GM12878 (cell line): ENCODE measurements around the gene SPRY1. TPM values are rescaled to one million over a fixed set of nuclear protein-coding genes. Genes with fewer than 3 reads are reported as not detected.

Experiments used
- ATAC-seq: fragments of 200-7000 bp; cut with Tn5 transposase; 3 replicates; pipeline ENCODE4 v1.9.1; 2020; ENCODE audit warnings: mild to moderate bottlenecking, moderate library complexity
- BruUV-seq: library from RNA; stranded (reverse); fragments of 400-500 nt; replicated peaks from 2 replicates; lab custom pipeline; 2021; lab: Mats Ljungman, UMichigan
- CTCF ChIA-PET: fragments of 300-600 bp; sonication (Branson Sonifier 250); formaldehyde crosslinking; extraction: SDS; loops from one replicate; lab custom pipeline; 2021; ENCODE audit warnings: inconsistent platforms; lab: Yijun Ruan, JAX
- POLR2A ChIA-PET: fragments of 350-600 bp; formaldehyde crosslinking; extraction: SDS; loops from one replicate; lab custom pipeline; 2021; ENCODE audit warnings: inconsistent platforms; lab: Charles Lee
- RAD21 ChIA-PET: fragments of 300-600 bp; sonication (Branson Sonifier 250); formaldehyde crosslinking; loops from one replicate; lab custom pipeline; 2023; ENCODE audit warnings: antibody characterized with exemption; ENCODE audit not compliant: unreplicated experiment; lab: Charles Lee
- SMC1A ChIA-PET: fragments of 300-600 bp; sonication (Branson Sonifier 250); formaldehyde crosslinking; loops from one replicate; lab custom pipeline; 2023; ENCODE audit not compliant: unreplicated experiment, uncharacterized antibody; lab: Charles Lee
- DNase-seq: peaks from one replicate; pipeline ENCODE4 v3.0.0-alpha.2; 2011; ENCODE audit warnings: low read depth, low spot score
- FAIRE-seq: peaks from 3 replicates; lab custom pipeline; 2011; peaks lifted over from hg19 to GRCh38; lab: Jason Lieb, UNC
- H2AFZ ChIP-seq: 2 replicates; pipeline ENCODE4 v1.6.0; 2011; ENCODE audit warnings: low read depth, low read length, control low read depth; ENCODE audit not compliant: control insufficient read depth
- H3K27ac ChIP-seq: 2 replicates; pipeline ENCODE4 v1.5.1; 2011; ENCODE audit warnings: control low read depth; ENCODE audit not compliant: control insufficient read depth, insufficient read depth
- H3K27me3 ChIP-seq, 2 experiments: replicated peaks in 1 of 2; 2 replicates each; pipeline versions ENCODE4 v1.6.0 to v1.6.1; 2011; ENCODE audit warnings: low read length in 1 of 2; ENCODE audit not compliant: control insufficient read depth in 2 of 2, insufficient read depth in 2 of 2
- H3K36me3 ChIP-seq, 2 experiments: 2 replicates each; pipeline ENCODE4 v1.5.1; 2011; ENCODE audit warnings: low read length in 1 of 2; ENCODE audit not compliant: control insufficient read depth in 2 of 2, insufficient read depth in 2 of 2
- H3K4me1 ChIP-seq: 2 replicates; pipeline ENCODE4 v1.6.1; 2011; ENCODE audit warnings: mild to moderate bottlenecking, low read length, moderate library complexity, mixed read lengths; ENCODE audit not compliant: control insufficient read depth, insufficient read depth
- H3K4me2 ChIP-seq: 2 replicates; pipeline ENCODE4 v1.6.0; 2011; ENCODE audit warnings: control low read depth; ENCODE audit not compliant: control insufficient read depth, insufficient read depth
- H3K4me3 ChIP-seq: fragments of 200-600 bp; sonication (generic); 2 replicates; pipeline ENCODE4 v1.5.1; 2016
- H3K79me2 ChIP-seq: 2 replicates; pipeline ENCODE4 v1.6.0; 2011; ENCODE audit warnings: low read length; ENCODE audit not compliant: control insufficient read depth, insufficient read depth
- H3K9ac ChIP-seq: 2 replicates; pipeline ENCODE4 v1.8.0; 2011; ENCODE audit warnings: low read length, control low read depth, mixed read lengths; ENCODE audit not compliant: control insufficient read depth, insufficient read depth
- H3K9me3 ChIP-seq: replicated peaks from 3 replicates; pipeline ENCODE4 v1.5.1; 2011; ENCODE audit warnings: mild to moderate bottlenecking, low read length; ENCODE audit not compliant: control insufficient read depth, insufficient read depth
- H4K20me1 ChIP-seq: 2 replicates; pipeline ENCODE4 v1.6.0; 2011; ENCODE audit not compliant: control insufficient read depth, insufficient read depth
- ATF7 ChIP-seq: fragments of 450-650 bp; IDR thresholded peaks from 2 replicates; pipeline ENCODE4 v1.6.1; 2016; ENCODE audit warnings: low read depth, mild to moderate bottlenecking
- BHLHE40 ChIP-seq, 2 experiments: fragments of 450-650 bp in 1 of 2; IDR thresholded peaks; 2 replicates each; pipeline ENCODE4 v1.6.1; 2011 to 2017; ENCODE audit warnings: low read depth in 2 of 2, borderline replicate concordance in 1 of 2, improper control_type of control experiment in 1 of 2, low read length in 1 of 2, mild to moderate bottlenecking in 1 of 2
- CREM ChIP-seq: IDR thresholded peaks from 2 replicates; pipeline ENCODE4 v1.6.1; 2014; ENCODE audit warnings: antibody characterized with exemption, low read depth
- EZH2 ChIP-seq: IDR thresholded peaks from 2 replicates; pipeline ENCODE4 v1.6.1; 2012; ENCODE audit warnings: low read depth, mild to moderate bottlenecking, control low read depth, inconsistent platforms, low read length, borderline replicate concordance; ENCODE audit not compliant: control insufficient read depth
- HDAC2 ChIP-seq: fragments of 200-600 bp; sonication (generic); IDR thresholded peaks from 2 replicates; pipeline ENCODE4 v1.6.1; 2017
- MEF2A ChIP-seq: IDR thresholded peaks from 2 replicates; pipeline ENCODE4 v1.6.1; 2011; ENCODE audit warnings: low read depth, mild to moderate bottlenecking, low read length, moderate library complexity; ENCODE audit not compliant: insufficient read depth
- PKNOX1 ChIP-seq: fragments of 450-650 bp; IDR thresholded peaks from 2 replicates; pipeline ENCODE4 v1.6.1; 2016; ENCODE audit warnings: mild to moderate bottlenecking
- PML ChIP-seq: IDR thresholded peaks from 2 replicates; pipeline ENCODE4 v1.6.1; 2012; ENCODE audit warnings: low read length, inconsistent platforms
- RAD21 ChIP-seq: IDR thresholded peaks from 2 replicates; pipeline ENCODE4 v1.6.1; 2011; ENCODE audit warnings: mild to moderate bottlenecking, low read depth, low read length, moderate library complexity; ENCODE audit not compliant: insufficient read depth
- SMARCA5 ChIP-seq: fragments of 450-650 bp; IDR thresholded peaks from 2 replicates; pipeline ENCODE4 v1.6.1; 2017; ENCODE audit warnings: mild to moderate bottlenecking
- SPI1 ChIP-seq: IDR thresholded peaks from 2 replicates; pipeline ENCODE4 v1.6.1; 2011; ENCODE audit warnings: low read depth, mild to moderate bottlenecking, low read length, moderate library complexity, borderline replicate concordance; ENCODE audit not compliant: insufficient read depth
- SREBF1 ChIP-seq: IDR thresholded peaks from 2 replicates; pipeline ENCODE4 v1.6.1; 2012; ENCODE audit warnings: mild to moderate bottlenecking, low read length
- TCF3 ChIP-seq: IDR thresholded peaks from 2 replicates; pipeline ENCODE4 v1.6.1; 2012; ENCODE audit warnings: low read depth, mild to moderate bottlenecking, low read length, borderline replicate concordance; ENCODE audit not compliant: insufficient read depth
- TCF7 ChIP-seq: IDR thresholded peaks from 2 replicates; pipeline ENCODE4 v1.6.1; 2014; ENCODE audit warnings: antibody characterized with exemption, borderline replicate concordance
- YBX1 ChIP-seq: fragments of 450-650 bp; IDR thresholded peaks from 2 replicates; pipeline ENCODE4 v1.6.1; 2016; ENCODE audit warnings: antibody characterized with exemption
- ZBED1 ChIP-seq: IDR thresholded peaks from 2 replicates; pipeline ENCODE4 v1.6.1; 2016; ENCODE audit warnings: borderline replicate concordance
- ZBTB33 ChIP-seq: fragments of 450-650 bp; IDR thresholded peaks from 2 replicates; pipeline ENCODE4 v1.6.1; 2017; ENCODE audit warnings: mild to moderate bottlenecking
- WGBS: methylation state at CpG from one replicate; pipeline ENCODE4 v1.1.6; 2016; ENCODE audit warnings: low lambda C conversion rate; ENCODE audit not compliant: insufficient replicate concordance, insufficient coverage; ENCODE audit errors: missing lambda C conversion rate; 5-methylcytosine and 5-hydroxymethylcytosine counted together
- in situ Hi-C: fragments of 300-500 bp; cut with MboI; formaldehyde crosslinking; loops from 9 replicates; pipeline ENCODE4 v1.14.3; 2018; ENCODE audit warnings: mixed read lengths
- intact Hi-C: fragments of 100-400 bp; cut with micrococcal nuclease; formaldehyde crosslinking; loops from one replicate; pipeline ENCODE4 v1.14.2; 2022; ENCODE audit not compliant: unreplicated experiment
- polyA plus RNA-seq, 11 experiments: library from polyadenylated mRNA; depleted of rRNA in 4 of 11; unstranded in 6 of 11; stranded (reverse) in 5 of 11; fragments of >200 nt; fragmentation: Nextera tagmentation in 4 of 11; fragmentation: Illumina TruSeq in 1 of 11; extraction: Ambion mirVana in 4 of 11; extraction: Trizol in 1 of 11; gene quantifications; 1 replicate in 1 of 11; 2 replicates in 10 of 11; pipeline versions ENCODE4 v1.2.1 to v1.2.3, GENCODE V29; 2011 to 2016; ENCODE audit warnings: inconsistent platforms in 2 of 11, missing spikeins in 2 of 11, low read depth in 1 of 11
- total RNA-seq, 4 experiments: library from RNA; depleted of rRNA in 3 of 4; stranded (reverse); fragments of >200 nt in 3 of 4; fragmentation: Illumina TruSeq in 1 of 4; extraction: Trizol in 1 of 4; gene quantifications; 2 replicates each; pipeline versions ENCODE4 v1.2.1 to v1.2.3, GENCODE V29; 2013 to 2021

SPRY1 gene
- total and polyA plus RNA-seq, 10 of the 15 experiments (the other 5 are each of a cell fraction or from before 2014, with no cell fraction given): 0.05 to 5.7 (median 0.23) TPM; not detected in 2

- H3K9me3 ChIP-seq: no peaks in the 10 kb centered on the region
- ChIA-PET POLR2A (no interaction called here), RAD21 (no interaction called here), CTCF (no interaction called here), SMC1A (no interaction called here)
- H3K9ac ChIP-seq: no peak overlapping the region
- ATAC-seq (no peak), FAIRE-seq (no peak), DNase-seq (no peak)
- no peaks in the 10 kb centered on the region for H3K36me3 ChIP-seq
- H3K27me3 ChIP-seq: no peaks in the 10 kb centered on the region
- H3K4me1 ChIP-seq: peaks cover 5% of the 10 kb centered on the region
- no peak overlapping the region for H2AFZ ChIP-seq
- in situ Hi-C loops (no loop called here), intact Hi-C loops (no loop called here)
- 55% methylated on average over 1 of the region's 1 CpG for WGBS
- H4K20me1 ChIP-seq: no peaks in the 10 kb centered on the region
- no peak overlapping the region for H3K4me3 ChIP-seq
- no peak overlapping the region for H3K4me2 ChIP-seq
- BruUV-seq: no TSS peak
- H3K27ac ChIP-seq: no peak overlapping the region
- no peak for TF ChIP-seq ZBED1
- TF ChIP-seq CREM: no peak
- TF ChIP-seq TCF3: no peak
- TF ChIP-seq YBX1: no peak
- H3K79me2 ChIP-seq: no peaks in the 10 kb centered on the region
Measured at GRCh38 chr4:123365412-123365811, 31.2 kb upstream of the SPRY1 start.

- no peak overlapping the region for H3K4me2 ChIP-seq
- in situ Hi-C loops: no loop called here
Measured at GRCh38 chr4:123366144-123366748, 30.3 kb upstream of the SPRY1 start.

More at GRCh38 chr4:123366144-123366748, 30.3 kb upstream of the SPRY1 start:
- SMC1A ChIA-PET: no interaction called here
- Histone ChIP-seq H3K27me3 (no peaks in the 10 kb centered on the region), H3K36me3 (no peaks in the 10 kb centered on the region), H3K4me3 (no peak overlapping the region), H3K9me3 (no peaks in the 10 kb centered on the region), H3K4me1 (peaks cover 5% of the 10 kb centered on the region), H3K79me2 (no peaks in the 10 kb centered on the region), H2AFZ (no peak overlapping the region), H3K27ac (no peak overlapping the region), H4K20me1 (no peaks in the 10 kb centered on the region), H3K9ac (no peak overlapping the region)
- CTCF ChIA-PET: no interaction called here
- no peak for TF ChIP-seq SPI1
- no peak for TF ChIP-seq MEF2A
- TF ChIP-seq SREBF1: no peak
- no peak for TF ChIP-seq HDAC2
- no peak for TF ChIP-seq EZH2
- TF ChIP-seq TCF7: no peak
- no peak for TF ChIP-seq BHLHE40 (IDR thresholded peaks at IDR 0.05; ENCODE audit: borderline replicate concordance in 1 of 2, low read depth in 2 of 2, low read length in 1 of 2)
- TF ChIP-seq SMARCA5: no peak
- TF ChIP-seq PKNOX1: no peak
- no peak for TF ChIP-seq ZBTB33
- no peak for TF ChIP-seq ATF7
- no peak for TF ChIP-seq PML
- no peak for TF ChIP-seq RAD21
- WGBS: 26% methylated on average over 6 of the region's 6 CpGs
- DNase-seq: no peak
- POLR2A ChIA-PET: no interaction called here
- intact Hi-C loops: no loop called here
- BruUV-seq: no TSS peak
- no peak for FAIRE-seq
- no peak for ATAC-seq
- RAD21 ChIA-PET: no interaction called here
